HG03575 (cell line): ENCODE data around the gene NFE2L3.

Experiments
- ATAC-seq: cut with Tn5 transposase; IDR thresholded peaks from one replicate; pipeline ENCODE4 v1.9.1; 2021; ENCODE audit not compliant: unreplicated experiment, insufficient number of reproducible peaks, low FRiP score; ENCODE audit errors: extremely low read depth

The NFE2L3 gene

GRCh38 chr7:26213807-26214515, 62.0 kb downstream of the NFE2L3 start:
- no peak for ATAC-seq

- ATAC-seq = no peak
Observed at GRCh38 chr7:26216049-26216448, 64.1 kb downstream of the NFE2L3 start.

DNA sequence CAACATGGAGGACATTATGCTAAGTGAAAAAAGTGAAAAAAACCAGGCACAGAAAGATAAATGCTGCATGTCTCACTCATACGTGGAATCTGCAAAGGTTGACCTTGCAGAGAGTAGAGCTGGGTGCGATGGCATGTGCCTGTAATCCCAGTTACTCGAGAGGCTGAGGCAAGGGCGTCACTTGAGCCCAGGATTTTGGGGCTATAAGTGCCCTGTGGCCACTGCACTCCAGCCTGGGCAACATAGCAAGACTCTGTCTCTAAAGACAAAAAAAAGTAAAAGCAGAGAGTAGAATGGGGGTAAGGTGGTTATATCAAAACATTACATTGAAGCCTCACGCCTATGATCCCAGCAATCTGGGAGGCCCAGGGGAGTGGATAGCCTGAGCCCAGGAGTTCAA, 72.4 kb downstream of the NFE2L3 start:
- no peak for ATAC-seq

GRCh38 chr7:26227987-26228386, 76.0 kb downstream of the NFE2L3 start:
- ATAC-seq = no peak

DNA sequence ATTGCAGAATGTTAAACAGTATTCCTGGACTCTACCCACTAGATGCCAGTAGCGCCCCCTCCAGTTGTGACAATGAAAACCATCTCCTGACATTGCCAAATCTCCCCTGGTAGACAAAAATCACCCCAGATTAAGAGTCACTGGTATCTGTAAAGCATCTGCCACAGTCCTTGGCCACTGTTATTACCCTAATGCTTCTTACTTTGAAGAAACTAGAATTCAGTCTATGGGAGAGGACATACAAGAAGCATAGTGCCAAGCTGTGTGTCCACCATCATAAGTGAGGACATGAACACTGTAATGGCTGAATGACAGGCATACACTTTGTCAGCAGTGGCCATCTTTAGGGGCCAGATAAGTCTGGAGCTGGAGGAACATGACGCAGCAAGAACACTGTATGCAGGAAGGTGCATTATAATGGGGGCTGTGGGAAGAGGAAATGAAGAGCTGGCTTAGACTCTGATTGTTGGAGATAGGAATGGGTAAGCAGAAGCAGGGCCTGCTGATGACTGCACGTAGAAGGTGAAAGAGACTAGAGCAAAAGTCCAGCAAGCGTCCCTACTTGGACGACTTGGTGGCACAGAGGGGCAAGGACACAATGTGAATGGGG, 82.0 kb downstream of the NFE2L3 start:
- no peak for ATAC-seq
